ENCODE data around the gene DIAPH2.

- TF ChIP-seq GATA2 (IDR thresholded peaks at IDR 0.05; ENCODE audit: low read depth, low read length) (no peak), GATA3 (IDR thresholded peaks at IDR 0.05; ENCODE audit: low read depth, low read length) (no peak)
Observed at GRCh38 chrX:96761566-96761965, 76.9 kb downstream of the DIAPH2 start.

Measured in SH-SY5Y (cell line).